K562 (cell line): ENCODE results near the gene AHNAK. TPM values are rescaled to one million over a fixed set of nuclear protein-coding genes. Genes with fewer than 3 reads are reported as not detected.

Source experiments
- AFF1 ChIP-seq, 2 experiments: fragments of 450-650 bp; IDR thresholded peaks; 2 replicates each; pipeline ENCODE4 v1.6.1; 2018; ENCODE audit warnings: mild to moderate bottlenecking in 2 of 2, low read depth in 1 of 2; ENCODE audit not compliant: partially characterized antibody in 2 of 2
- ARID3A ChIP-seq: IDR thresholded peaks from 2 replicates; pipeline ENCODE4 v1.6.1; 2012; ENCODE audit warnings: low read depth, low read length, improper control_type of control experiment, borderline replicate concordance
- ATF3 ChIP-seq, 2 experiments: fragments of 450-650 bp in 1 of 2; sonication (generic) in 1 of 2; formaldehyde crosslinking in 1 of 2; IDR thresholded peaks in 1 of 2; conservative IDR thresholded peaks in 1 of 2; 2 replicates each; pipeline versions ENCODE4 v1.6.1 to v1.8.1; 2016 to 2023; ENCODE audit warnings: mild to moderate bottlenecking in 2 of 2, moderate library complexity in 2 of 2, inconsistent platforms in 1 of 2, missing genetic modification reagents in 1 of 2
- ATF7 ChIP-seq: fragments of 450-650 bp; IDR thresholded peaks from 2 replicates; pipeline ENCODE4 v1.7.1; 2014; ENCODE audit warnings: mild to moderate bottlenecking, moderate library complexity
- BACH1 ChIP-seq: fragments of 200-800 bp; sonication (Bioruptor generic); IDR thresholded peaks from 2 replicates; pipeline ENCODE4 v1.6.1; 2016; ENCODE audit warnings: missing genetic modification characterization, missing compliant biosample characterization
- BRD9 ChIP-seq: fragments of 450-650 bp; IDR thresholded peaks from 2 replicates; pipeline ENCODE4 v1.6.1; 2018; ENCODE audit warnings: low read depth; ENCODE audit not compliant: partially characterized antibody
- C11orf30 ChIP-seq: fragments of 450-650 bp; IDR thresholded peaks from 2 replicates; pipeline ENCODE4 v1.6.1; 2016; ENCODE audit warnings: low read depth, mild to moderate bottlenecking
- CEBPG ChIP-seq, 3 experiments: fragments of 200-800 bp in 1 of 3; sonication (Bioruptor generic) in 1 of 3; sonication (generic) in 1 of 3; formaldehyde crosslinking in 1 of 3; IDR thresholded peaks in 2 of 3; conservative IDR thresholded peaks in 1 of 3; 2 replicates each; pipeline versions ENCODE4 v1.6.1 to v1.8.0; 2016 to 2022; ENCODE audit warnings: missing compliant biosample characterization in 2 of 3, missing genetic modification characterization in 2 of 3, mild to moderate bottlenecking in 1 of 3, missing genetic modification reagents in 1 of 3
- HLTF ChIP-seq: fragments of 450-650 bp; IDR thresholded peaks from 2 replicates; pipeline ENCODE4 v1.6.1; 2016
- KAT8 ChIP-seq: fragments of 450-650 bp; IDR thresholded peaks from 2 replicates; pipeline ENCODE4 v1.6.1; 2016; ENCODE audit warnings: low read depth, mild to moderate bottlenecking
- L3MBTL2 ChIP-seq: fragments of 450-650 bp; IDR thresholded peaks from 2 replicates; pipeline ENCODE4 v1.6.1; 2016; ENCODE audit warnings: mild to moderate bottlenecking, moderate library complexity
- NCOR1 ChIP-seq: fragments of 450-650 bp; IDR thresholded peaks from 2 replicates; pipeline ENCODE4 v1.6.1; 2016; ENCODE audit warnings: mild to moderate bottlenecking, moderate library complexity
- NR2C2 ChIP-seq, 2 experiments: fragments of 200-800 bp in 1 of 2; sonication (Bioruptor generic) in 1 of 2; sonication (generic) in 1 of 2; formaldehyde crosslinking in 1 of 2; IDR thresholded peaks; 2 replicates each; pipeline versions ENCODE4 v1.6.1 to v1.8.0; 2016 to 2022; ENCODE audit warnings: mild to moderate bottlenecking in 1 of 2, missing compliant biosample characterization in 1 of 2, missing genetic modification characterization in 1 of 2, missing genetic modification reagents in 1 of 2
- TRIM28 ChIP-seq: fragments of 450-650 bp; IDR thresholded peaks from 2 replicates; pipeline ENCODE4 v1.6.1; 2017
- ZBTB8A ChIP-seq: fragments of 450-650 bp; IDR thresholded peaks from 2 replicates; pipeline ENCODE4 v1.6.1; 2018; ENCODE audit warnings: mild to moderate bottlenecking, moderate library complexity; ENCODE audit not compliant: partially characterized antibody
- ZFP1 ChIP-seq: fragments of 450-650 bp; formaldehyde crosslinking; IDR thresholded peaks from 2 replicates; pipeline ENCODE4 v1.4.0; 2020; ENCODE audit warnings: mild to moderate bottlenecking, mixed read lengths
- ZNF586 ChIP-seq: fragments of 450-650 bp; formaldehyde crosslinking; conservative IDR thresholded peaks from 2 replicates; pipeline ENCODE4 v1.4.0; 2020; ENCODE audit warnings: mild to moderate bottlenecking, moderate library complexity
- ZNF79 ChIP-seq: fragments of 250-450 bp; sonication (Bioruptor Pico); IDR thresholded peaks from 2 replicates; pipeline ENCODE4 v1.4.0; 2020; ENCODE audit warnings: low read depth, mild to moderate bottlenecking, moderate library complexity
- polyA plus RNA-seq, 8 experiments: library from polyadenylated mRNA; depleted of rRNA in 4 of 8; stranded (reverse) in 5 of 8; unstranded in 3 of 8; fragments of >200 nt; fragmentation: Nextera tagmentation in 2 of 8; fragmentation: Illumina TruSeq in 1 of 8; extraction: Ambion mirVana in 2 of 8; extraction: Trizol in 1 of 8; gene quantifications; 2 replicates each; pipeline versions ENCODE4 v1.2.1 to v1.2.3, GENCODE V29; 2011 to 2014; ENCODE audit warnings: inconsistent platforms in 1 of 8, missing spikeins in 1 of 8
- total RNA-seq, 7 experiments: library from RNA; depleted of rRNA in 6 of 7; stranded (reverse); fragments of >200 nt in 6 of 7; fragmentation: Illumina TruSeq in 2 of 7; extraction: Trizol in 2 of 7; gene quantifications; 2 replicates each; pipeline versions ENCODE4 v1.2.1 to v1.2.3, GENCODE V29; 2011 to 2021; ENCODE audit warnings: low replicate concordance in 1 of 7

Gene AHNAK
- total and polyA plus RNA-seq, 9 of the 15 experiments (the other 6 are each of a cell fraction or from before 2014, with no cell fraction given): 1.5 to 89.7 (median 45.0) TPM

GRCh38 chr11:62427630-62428233 lies 118.9 kb downstream of the AHNAK start (continued):
- TF ChIP-seq AFF1 (IDR thresholded peaks at IDR 0.05; ENCODE audit: low read depth in 1 of 2, partially characterized antibody in 2 of 2) (no peak), ZBTB8A (no peak), NCOR1 (no peak), HLTF (no peak), ATF7 (0 out of 2 replicates have a peak, but pooled peaks have one; percentile 9), NR2C2 (CRISPR knock-in tag; IDR thresholded peaks at IDR 0.05) (no peak), NR2C2 (tag; IDR thresholded peaks at IDR 0.05) (peak; percentile 19; the same call in 1 of the 2 replicates), CEBPG (CRISPR knock-in tag; IDR thresholded peaks at IDR 0.05) (peak; percentile 85), CEBPG (tag; conservative IDR thresholded peaks at IDR 0.05 in 1 of 2, IDR thresholded peaks at IDR 0.05 in 1 of 2) (peak; percentile 70 to 79), ATF3 (IDR thresholded peaks at IDR 0.05) (peak; percentile 91), ATF3 (CRISPR knock-in tag; conservative IDR thresholded peaks at IDR 0.05) (no peak), L3MBTL2 (peak; percentile 79), ZNF79 (CRISPR knock-in tag) (0 out of 2 replicates have a peak, but pooled peaks have one; percentile 29), ZFP1 (CRISPR knock-in tag) (no peak), KAT8 (no peak), C11orf30 (peak; percentile 64; the same call in 1 of the 2 replicates), TRIM28 (no peak), ZNF586 (CRISPR knock-in tag) (no peak), BRD9 (peak; percentile 23), ARID3A (peak; percentile 63; the same call in 1 of the 2 replicates), BACH1 (tag) (0 out of 2 replicates have a peak, but pooled peaks have one; percentile 46)
